Panc1 (cell line): Measurements from ENCODE around the gene CEP78. TPM values are rescaled to one million over a fixed set of nuclear protein-coding genes. Genes with fewer than 3 reads are reported as not detected.

Experiments
- ATAC-seq: fragments of 200-7000 bp; cut with Tn5 transposase; 2 replicates; pipeline ENCODE4 v1.9.1; 2020; ENCODE audit warnings: mild to moderate bottlenecking, moderate library complexity
- BruUV-seq: library from RNA; stranded (reverse); fragments of 400-500 nt; replicated peaks from 2 replicates; lab custom pipeline; 2021; lab: Mats Ljungman, UMichigan
- CTCF ChIA-PET: fragments of 300-600 bp; sonication (Branson Sonifier 250); formaldehyde crosslinking; loops from one replicate; lab custom pipeline; 2022; ENCODE audit warnings: antibody characterized with exemption; lab: Charles Lee
- POLR2A ChIA-PET: fragments of 300-600 bp; sonication (Branson Sonifier 250); formaldehyde crosslinking; loops from one replicate; lab custom pipeline; 2022; ENCODE audit warnings: antibody characterized with exemption; lab: Charles Lee
- DNase-seq: peaks from one replicate; pipeline ENCODE4 v3.0.0-alpha.2; 2010; ENCODE audit warnings: low read depth, low spot score
- H3K27ac ChIP-seq: 2 replicates; pipeline ENCODE4 v1.5.1; 2011; ENCODE audit warnings: mild to moderate bottlenecking, low read length, inconsistent platforms
- H3K27me3 ChIP-seq: fragments of 200-500 bp; sonication (Bioruptor generic); 2 replicates; pipeline ENCODE4 v1.6.0; 2014; ENCODE audit warnings: low read length, inconsistent platforms; ENCODE audit not compliant: control insufficient read depth, insufficient read depth
- H3K36me3 ChIP-seq: fragments of 200-500 bp; sonication (Bioruptor generic); 2 replicates; pipeline ENCODE4 v1.5.1; 2014; ENCODE audit warnings: inconsistent platforms, mild to moderate bottlenecking, low read length, moderate library complexity; ENCODE audit not compliant: control insufficient read depth, insufficient read depth
- H3K4me1 ChIP-seq: 2 replicates; pipeline ENCODE4 v1.5.1; 2011; ENCODE audit warnings: inconsistent platforms, mild to moderate bottlenecking, low read length, moderate library complexity; ENCODE audit not compliant: control insufficient read depth, insufficient read depth
- H3K4me3 ChIP-seq, 2 experiments: 2 replicates each; pipeline ENCODE4 v1.5.1; 2011 to 2012; ENCODE audit warnings: low read depth in 2 of 2, low read length in 2 of 2, mild to moderate bottlenecking in 2 of 2, inconsistent platforms in 1 of 2, moderate library complexity in 1 of 2
- H3K9me3 ChIP-seq: fragments of 200-500 bp; sonication (Bioruptor generic); 2 replicates; pipeline ENCODE4 v1.5.1; 2014; ENCODE audit warnings: low read depth, mild to moderate bottlenecking, inconsistent platforms, low read length, moderate library complexity; ENCODE audit not compliant: control insufficient read depth, insufficient read depth
- POLR2AphosphoS5 ChIP-seq: IDR thresholded peaks from 2 replicates; pipeline ENCODE4 v1.6.1; 2012; ENCODE audit warnings: mild to moderate bottlenecking, low read depth, low read length, moderate library complexity
- SIN3A ChIP-seq: IDR thresholded peaks from 2 replicates; pipeline ENCODE4 v1.6.1; 2012; ENCODE audit warnings: low read depth, mild to moderate bottlenecking, low read length, moderate library complexity, borderline replicate concordance; ENCODE audit not compliant: insufficient read depth
- TCF7L2 ChIP-seq: IDR thresholded peaks from 2 replicates; pipeline ENCODE4 v1.6.1; 2011; ENCODE audit warnings: mild to moderate bottlenecking, low read depth, low read length, inconsistent platforms
- in situ Hi-C: cut with HindIII; loops from 2 replicates; pipeline ENCODE4 v1.10.0; 2016; ENCODE audit warnings: low sequenced_read_pairs, low pct_unique_long_range_greater_than_20kb
- intact Hi-C: fragments of 100-400 bp; cut with micrococcal nuclease; formaldehyde crosslinking; loops from one replicate; pipeline ENCODE4 v1.10.0; 2022; ENCODE audit not compliant: unreplicated experiment
- total RNA-seq: library from RNA; stranded (reverse); gene quantifications from one replicate; pipeline ENCODE4 v1.2.1, GENCODE V29; 2021; ENCODE audit not compliant: unreplicated experiment
- TF ChIP-seq, protein P1 (sequence below), 2 experiments: IDR thresholded peaks; 2 replicates each; pipeline ENCODE4 v1.6.1; 2011 to 2012; ENCODE audit warnings: low read depth in 2 of 2, control low read depth in 1 of 2, low read length in 1 of 2, mild to moderate bottlenecking in 1 of 2, moderate library complexity in 1 of 2; ENCODE audit not compliant: insufficient read depth in 1 of 2
- TF ChIP-seq, protein P2 (sequence below): fragments of 450-650 bp; IDR thresholded peaks from 2 replicates; pipeline ENCODE4 v1.5.1; 2017; ENCODE audit warnings: mild to moderate bottlenecking

Gene CEP78
- total RNA-seq, 1 experiment from 2014 or later = 25.2 TPM

DNA sequence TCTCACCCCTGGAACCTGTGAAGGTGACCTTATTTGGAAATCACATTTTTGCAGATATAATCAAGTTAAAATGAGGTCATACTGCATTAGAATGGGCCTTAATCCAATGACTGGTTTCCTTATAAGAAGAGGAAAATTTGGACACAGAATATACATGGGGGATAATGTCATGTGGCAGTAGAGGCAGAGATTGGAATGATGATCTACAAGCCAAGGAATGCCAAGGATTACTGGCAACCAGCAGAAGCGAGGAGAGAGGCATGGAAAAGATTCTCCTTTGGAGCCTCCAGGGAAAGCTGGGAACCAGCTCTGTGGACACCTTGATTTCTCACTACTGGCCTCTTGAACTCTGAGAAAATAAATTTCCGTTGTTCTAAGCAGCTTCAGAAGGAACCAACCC lies 20.2 kb upstream of the CEP78 start:
- in situ Hi-C loops (no loop called here), intact Hi-C loops (no loop called here)
- no peaks in the 10 kb centered on the region for H3K9me3 ChIP-seq
- ChIA-PET POLR2A (no interaction called here), CTCF (no interaction called here)
- H3K27me3 ChIP-seq = no peaks in the 10 kb centered on the region
- H3K27ac ChIP-seq = no peak overlapping the region
- no peak overlapping the region for H3K4me3 ChIP-seq
- H3K36me3 ChIP-seq = no peaks in the 10 kb centered on the region
- no peaks in the 10 kb centered on the region for H3K4me1 ChIP-seq
- TF ChIP-seq SIN3A (no peak), TCF7L2 (no peak), POLR2AphosphoS5 (no peak)
- TF ChIP-seq, protein P1, sequence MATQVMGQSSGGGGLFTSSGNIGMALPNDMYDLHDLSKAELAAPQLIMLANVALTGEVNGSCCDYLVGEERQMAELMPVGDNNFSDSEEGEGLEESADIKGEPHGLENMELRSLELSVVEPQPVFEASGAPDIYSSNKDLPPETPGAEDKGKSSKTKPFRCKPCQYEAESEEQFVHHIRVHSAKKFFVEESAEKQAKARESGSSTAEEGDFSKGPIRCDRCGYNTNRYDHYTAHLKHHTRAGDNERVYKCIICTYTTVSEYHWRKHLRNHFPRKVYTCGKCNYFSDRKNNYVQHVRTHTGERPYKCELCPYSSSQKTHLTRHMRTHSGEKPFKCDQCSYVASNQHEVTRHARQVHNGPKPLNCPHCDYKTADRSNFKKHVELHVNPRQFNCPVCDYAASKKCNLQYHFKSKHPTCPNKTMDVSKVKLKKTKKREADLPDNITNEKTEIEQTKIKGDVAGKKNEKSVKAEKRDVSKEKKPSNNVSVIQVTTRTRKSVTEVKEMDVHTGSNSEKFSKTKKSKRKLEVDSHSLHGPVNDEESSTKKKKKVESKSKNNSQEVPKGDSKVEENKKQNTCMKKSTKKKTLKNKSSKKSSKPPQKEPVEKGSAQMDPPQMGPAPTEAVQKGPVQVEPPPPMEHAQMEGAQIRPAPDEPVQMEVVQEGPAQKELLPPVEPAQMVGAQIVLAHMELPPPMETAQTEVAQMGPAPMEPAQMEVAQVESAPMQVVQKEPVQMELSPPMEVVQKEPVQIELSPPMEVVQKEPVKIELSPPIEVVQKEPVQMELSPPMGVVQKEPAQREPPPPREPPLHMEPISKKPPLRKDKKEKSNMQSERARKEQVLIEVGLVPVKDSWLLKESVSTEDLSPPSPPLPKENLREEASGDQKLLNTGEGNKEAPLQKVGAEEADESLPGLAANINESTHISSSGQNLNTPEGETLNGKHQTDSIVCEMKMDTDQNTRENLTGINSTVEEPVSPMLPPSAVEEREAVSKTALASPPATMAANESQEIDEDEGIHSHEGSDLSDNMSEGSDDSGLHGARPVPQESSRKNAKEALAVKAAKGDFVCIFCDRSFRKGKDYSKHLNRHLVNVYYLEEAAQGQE (IDR thresholded peaks at IDR 0.05; ENCODE audit: insufficient read depth in 1 of 2, low read depth in 2 of 2, low read length in 1 of 2) = no peak
- TF ChIP-seq, protein P2, sequence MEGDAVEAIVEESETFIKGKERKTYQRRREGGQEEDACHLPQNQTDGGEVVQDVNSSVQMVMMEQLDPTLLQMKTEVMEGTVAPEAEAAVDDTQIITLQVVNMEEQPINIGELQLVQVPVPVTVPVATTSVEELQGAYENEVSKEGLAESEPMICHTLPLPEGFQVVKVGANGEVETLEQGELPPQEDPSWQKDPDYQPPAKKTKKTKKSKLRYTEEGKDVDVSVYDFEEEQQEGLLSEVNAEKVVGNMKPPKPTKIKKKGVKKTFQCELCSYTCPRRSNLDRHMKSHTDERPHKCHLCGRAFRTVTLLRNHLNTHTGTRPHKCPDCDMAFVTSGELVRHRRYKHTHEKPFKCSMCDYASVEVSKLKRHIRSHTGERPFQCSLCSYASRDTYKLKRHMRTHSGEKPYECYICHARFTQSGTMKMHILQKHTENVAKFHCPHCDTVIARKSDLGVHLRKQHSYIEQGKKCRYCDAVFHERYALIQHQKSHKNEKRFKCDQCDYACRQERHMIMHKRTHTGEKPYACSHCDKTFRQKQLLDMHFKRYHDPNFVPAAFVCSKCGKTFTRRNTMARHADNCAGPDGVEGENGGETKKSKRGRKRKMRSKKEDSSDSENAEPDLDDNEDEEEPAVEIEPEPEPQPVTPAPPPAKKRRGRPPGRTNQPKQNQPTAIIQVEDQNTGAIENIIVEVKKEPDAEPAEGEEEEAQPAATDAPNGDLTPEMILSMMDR = no peak
- BruUV-seq = no TSS peak
- DNase-seq (no peak), ATAC-seq (no peak)

DNA sequence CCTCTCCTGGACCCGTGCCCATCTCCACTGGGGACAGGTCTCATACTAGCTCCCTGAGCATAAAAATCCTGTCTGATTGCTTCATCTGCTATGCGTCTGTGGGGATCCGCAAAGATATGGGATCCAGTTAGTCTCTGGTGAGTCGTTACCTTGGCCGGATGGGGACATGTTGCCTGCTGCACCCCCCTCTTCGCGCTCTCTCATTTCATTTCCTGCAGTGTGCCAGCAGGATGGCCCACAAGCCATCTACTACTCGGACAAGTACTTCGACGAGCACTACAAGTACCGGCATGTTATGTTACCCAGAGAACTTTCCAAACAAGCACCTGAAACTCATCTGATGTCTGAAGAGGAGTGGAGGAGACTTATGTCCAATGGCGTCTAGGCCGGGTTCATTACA lies 17.0 kb upstream of the CEP78 start:
- Histone ChIP-seq H3K27ac (no peak overlapping the region), H3K4me1 (no peaks in the 10 kb centered on the region), H3K27me3 (no peaks in the 10 kb centered on the region), H3K36me3 (no peaks in the 10 kb centered on the region), H3K4me3 (no peak overlapping the region), H3K9me3 (no peaks in the 10 kb centered on the region)
- DNase-seq (no peak), ATAC-seq (no peak)
- ChIA-PET POLR2A (interaction anchor here (0.6 kb wide), 1 partner anchor 602 kb away, joined by 3 read pairs; no protein-coding TSS in a partner anchor), CTCF (no interaction called here)
- TF ChIP-seq POLR2AphosphoS5 (no peak), TCF7L2 (no peak), SIN3A (no peak)
- TF ChIP-seq, protein P2 = no peak
- TF ChIP-seq, protein P1 (IDR thresholded peaks at IDR 0.05; ENCODE audit: insufficient read depth in 1 of 2, low read depth in 2 of 2, low read length in 1 of 2) = no peak
- in situ Hi-C loops = no loop called here
- BruUV-seq = no TSS peak
- intact Hi-C loops = no loop called here
